ENCODE results near the gene CDA. TPM values are rescaled to one million over a fixed set of nuclear protein-coding genes. Genes with fewer than 3 reads are reported as not detected.

The CDA gene
- total and polyA plus RNA-seq, 2 donors (not counting 3 experiments of a cell fraction or from before 2014, with no cell fraction given): 0.35 to 1.9 TPM

GRCh38 chr1:20666146-20666545, 77.2 kb downstream of the CDA start:
- no TSS peak for BruUV-seq (replicated peaks)
- Histone ChIP-seq H3K9me3 (replicated peaks; ENCODE audit: control insufficient read depth, insufficient read depth, low read length) (no peaks in the 10 kb centered on the region), H3K9me1 (replicated peaks; ENCODE audit: control insufficient read depth, extremely low read depth, insufficient read depth, low read length) (no peaks in the 10 kb centered on the region), H4K20me1 (replicated peaks; ENCODE audit: control insufficient read depth, extremely low read depth, insufficient read depth, low read length) (no peaks in the 10 kb centered on the region), H3K4me1 (ENCODE audit: control insufficient read depth, extremely low read depth, insufficient read depth, low read length) (peaks cover 8% of the 10 kb centered on the region), H3K79me2 (ENCODE audit: control insufficient read depth, insufficient read depth, low read length) (peaks cover under 1% of the 10 kb centered on the region), H3K27me3 (ENCODE audit: control insufficient read depth in 2 of 2, insufficient read depth in 2 of 2, low read length in 2 of 2) (no peaks in the 10 kb centered on the region), H3K4me2 (ENCODE audit: insufficient read depth, low read length) (no peak overlapping the region), H3K4me3 (replicated peaks in 1 of 3; ENCODE audit: insufficient read depth in 1 of 3, low read depth in 1 of 3, low read length in 3 of 3) (no peak overlapping the region), H3K27ac (ENCODE audit: insufficient read depth, low read depth, low read length) (peak overlapping the region; percentile 4), H3K9ac (replicated peaks; ENCODE audit: extremely low read depth, insufficient read depth, low read length) (no peak overlapping the region), H2AFZ (ENCODE audit: low read depth, low read length) (peak overlapping the region; percentile 80), H3K36me3 (ENCODE audit: control insufficient read depth in 2 of 2, extremely low read depth in 1 of 2, insufficient read depth in 2 of 2, low read length in 2 of 2) (no peaks in the 10 kb centered on the region)
- dilution Hi-C loops (cut with MboI; ENCODE audit: extremely low pct_ligation_motif_present, low sequenced_read_pairs): no loop called here
- intact Hi-C loops (cut with micrococcal nuclease): no loop called here
- ChIA-PET CTCF (no interaction called here), POLR2A (no interaction called here)
- DNase-seq (ENCODE audit: low read depth, low spot score) (peak; percentile 10), FAIRE-seq (peak; percentile 67)
- no peak for TF ChIP-seq GATA2 (IDR thresholded peaks at IDR 0.05; ENCODE audit: insufficient read depth, insufficient read length, low read depth, low read length)
- TF ChIP-seq MYC (IDR thresholded peaks at IDR 0.05; ENCODE audit: low read depth, low read length): no peak
- TF ChIP-seq MAX (IDR thresholded peaks at IDR 0.05; ENCODE audit: insufficient read depth, insufficient read length): no peak
- TF ChIP-seq FOS (IDR thresholded peaks at IDR 0.05; ENCODE audit: borderline replicate concordance, insufficient read depth, low read length): no peak
- TF ChIP-seq CTCF (IDR thresholded peaks at IDR 0.05; ENCODE audit: extremely low read depth in 1 of 2, insufficient read depth in 1 of 2, low read depth in 1 of 2, low read length in 2 of 2): no peak
- no peak for TF ChIP-seq EZH2 (IDR thresholded peaks at IDR 0.05; ENCODE audit: borderline replicate concordance, low read depth, low read length, severe bottlenecking)
- no peak for TF ChIP-seq POLR2A (IDR thresholded peaks at IDR 0.05; ENCODE audit: low read depth, low read length)
